ENCODE results near the gene SLC34A3.

SLC34A3 gene

GRCh38 chr9:137225699-137226331 lies 4.9 kb upstream of the SLC34A3 start:
- Mint-ChIP-seq H3K36me3 (no peaks in the 10 kb centered on the region), H3K9me3 (no peaks in the 10 kb centered on the region), H3K4me1 (peaks cover 25% of the 10 kb centered on the region), H3K27ac (no peak overlapping the region), H3K27me3 (peaks cover 20% of the 10 kb centered on the region), H3K4me3 (peak overlapping the region; percentile 7)
- DNase-seq, result no peak
- CTCF ChIA-PET, result interaction anchor here (0.7 to 6.1 kb wide), 16 partner anchors 11 to 197 kb away, joined by 3 to 45 read pairs (median 4); partner anchors contain the start of genes ANAPC2, SSNA1, TPRN and TUBB4B

- no peaks in the 10 kb centered on the region for H3K36me3 Mint-ChIP-seq
- no peaks in the 10 kb centered on the region for H3K9me3 Mint-ChIP-seq
- peaks cover 20% of the 10 kb centered on the region for H3K27me3 Mint-ChIP-seq
- H3K4me3 Mint-ChIP-seq, result no peak overlapping the region
- DNase-seq, result no peak
- CTCF ChIA-PET, result interaction anchor here (0.9 to 6.1 kb wide), 16 partner anchors 10 to 180 kb away, joined by 3 to 45 read pairs (median 4); partner anchors contain the start of genes ANAPC2, NPDC1, SSNA1 and TPRN
- peaks cover 25% of the 10 kb centered on the region for H3K4me1 Mint-ChIP-seq
- H3K27ac Mint-ChIP-seq, result peak overlapping the region; percentile 45
Measured at GRCh38 chr9:137226338-137227053, 4.2 kb upstream of the SLC34A3 start.

- Mint-ChIP-seq H3K36me3 (no peaks in the 10 kb centered on the region), H3K27ac (peak within 1 kb of the TSS; percentile 45), H3K4me3 (no peak within 1 kb of the TSS), H3K27me3 (peaks cover 27% of the 10 kb centered on the region), H3K9me3 (no peaks in the 10 kb centered on the region), H3K4me1 (peaks cover 25% of the 10 kb centered on the region)
- peak; percentile 90 for DNase-seq
- CTCF ChIA-PET, result interaction anchor here (1.0 to 6.1 kb wide), 14 partner anchors 10 to 181 kb away, joined by 3 to 45 read pairs (median 6); partner anchors contain the start of genes ANAPC2, NPDC1, SSNA1 and TPRN
Measured at GRCh38 chr9:137227054-137227852, 3.4 kb upstream of the SLC34A3 start, which contains the start of gene RNF224. RNF224 (plus strand) TSS chr9:137227502; CDS start chr9:137228336, 834 bp downstream.

GRCh38 chr9:137227853-137228505 lies 2.7 kb upstream of the SLC34A3 start:
- Mint-ChIP-seq H3K4me1 (peaks cover 23% of the 10 kb centered on the region), H3K36me3 (no peaks in the 10 kb centered on the region), H3K9me3 (no peaks in the 10 kb centered on the region), H3K4me3 (no peak overlapping the region), H3K27ac (no peak overlapping the region), H3K27me3 (peaks cover 28% of the 10 kb centered on the region)
- no peak for DNase-seq
- CTCF ChIA-PET, result interaction anchor here (1.1 to 6.1 kb wide), 9 partner anchors 9 to 181 kb away, joined by 4 to 45 read pairs (median 10); partner anchors contain the start of genes ANAPC2, NPDC1, SSNA1 and TUBB4B

- CTCF ChIA-PET, result interaction anchor here (2.2 to 6.1 kb wide), 3 partner anchors 8 to 133 kb away, joined by 10 to 45 read pairs (median 21); partner anchors contain the start of genes ANAPC2 and SSNA1
- Mint-ChIP-seq H3K4me3 (no peak overlapping the region), H3K4me1 (peaks cover 20% of the 10 kb centered on the region), H3K9me3 (no peaks in the 10 kb centered on the region), H3K27me3 (peaks cover 28% of the 10 kb centered on the region), H3K27ac (no peak overlapping the region), H3K36me3 (no peaks in the 10 kb centered on the region)
- no peak for DNase-seq
Measured at GRCh38 chr9:137228506-137228967, 2.2 kb upstream of the SLC34A3 start.

- Mint-ChIP-seq H3K27ac (no peak overlapping the region), H3K36me3 (no peaks in the 10 kb centered on the region), H3K4me3 (no peak overlapping the region), H3K9me3 (no peaks in the 10 kb centered on the region), H3K27me3 (peaks cover 28% of the 10 kb centered on the region), H3K4me1 (peaks cover 16% of the 10 kb centered on the region)
- no peak for DNase-seq
- CTCF ChIA-PET, result interaction anchor here (0.6 to 0.8 kb wide), 2 partner anchors 100 to 168 kb away, joined by 3 read pairs; no protein-coding TSS in a partner anchor
Measured at GRCh38 chr9:137228968-137229896, 1.5 kb upstream of the SLC34A3 start.

- no peaks in the 10 kb centered on the region for H3K36me3 Mint-ChIP-seq
- CTCF ChIA-PET, result interaction anchor here (0.6 to 0.8 kb wide), 3 partner anchors 39 to 169 kb away, joined by 3 read pairs; no protein-coding TSS in a partner anchor
- no peak overlapping the region for H3K27ac Mint-ChIP-seq
- no peak for DNase-seq
- H3K27me3 Mint-ChIP-seq, result peaks cover 34% of the 10 kb centered on the region
- no peak overlapping the region for H3K4me3 Mint-ChIP-seq
- H3K4me1 Mint-ChIP-seq, result peaks cover 12% of the 10 kb centered on the region
- no peaks in the 10 kb centered on the region for H3K9me3 Mint-ChIP-seq
Measured at GRCh38 chr9:137229903-137230704, 597 bp upstream of the SLC34A3 start.

GRCh38 chr9:137231372-137232039 lies 805 bp downstream of the SLC34A3 start:
- Mint-ChIP-seq H3K4me1 (peaks cover 5% of the 10 kb centered on the region), H3K27ac (no peak overlapping the region), H3K36me3 (no peaks in the 10 kb centered on the region), H3K27me3 (peaks cover 38% of the 10 kb centered on the region), H3K4me3 (no peak overlapping the region), H3K9me3 (no peaks in the 10 kb centered on the region)
- CTCF ChIA-PET, result no interaction called here
- DNase-seq, result no peak

GRCh38 chr9:137232101-137232500 lies 1.4 kb downstream of the SLC34A3 start:
- H3K36me3 Mint-ChIP-seq, result no peaks in the 10 kb centered on the region
- no peak overlapping the region for H3K27ac Mint-ChIP-seq
- peaks cover 38% of the 10 kb centered on the region for H3K27me3 Mint-ChIP-seq
- DNase-seq, result no peak
- H3K4me1 Mint-ChIP-seq, result peaks cover 6% of the 10 kb centered on the region
- H3K4me3 Mint-ChIP-seq, result no peak overlapping the region
- no peaks in the 10 kb centered on the region for H3K9me3 Mint-ChIP-seq
- CTCF ChIA-PET, result no interaction called here

GRCh38 chr9:137232510-137232909 lies 1.8 kb downstream of the SLC34A3 start:
- H3K36me3 Mint-ChIP-seq, result no peaks in the 10 kb centered on the region
- peaks cover 6% of the 10 kb centered on the region for H3K4me1 Mint-ChIP-seq
- DNase-seq, result no peak
- no peak overlapping the region for H3K27ac Mint-ChIP-seq
- peaks cover 36% of the 10 kb centered on the region for H3K27me3 Mint-ChIP-seq
- H3K4me3 Mint-ChIP-seq, result no peak overlapping the region
- H3K9me3 Mint-ChIP-seq, result no peaks in the 10 kb centered on the region
- CTCF ChIA-PET, result no interaction called here

- Mint-ChIP-seq H3K27me3 (peaks cover 33% of the 10 kb centered on the region), H3K36me3 (no peaks in the 10 kb centered on the region), H3K27ac (no peak overlapping the region), H3K9me3 (no peaks in the 10 kb centered on the region), H3K4me3 (no peak overlapping the region), H3K4me1 (peaks cover 7% of the 10 kb centered on the region)
- no peak for DNase-seq
- CTCF ChIA-PET, result no interaction called here
Measured at GRCh38 chr9:137233143-137233980, 2.7 kb downstream of the SLC34A3 start.

Data from activated naive CD4-positive, alpha-beta T cell treated with anti-CD3 and anti-CD28 coated beads, Interleukin-2, amount 10 ng/mL, durations not matched to agents 7 days and 5 days (primary cell).